HUDEP-2 (cell line): ENCODE measurements around the gene TSC22D1.

ENCODE experiments used
- DNase-seq, 76 experiments: peaks; one replicate each; lab custom pipeline; 2025; ENCODE audit not compliant: unreplicated experiment in 76 of 76; lab: John Stamatoyannopoulos, UW

Gene TSC22D1

GRCh38 chr13:44507639-44508038 lies 68.5 kb downstream of the TSC22D1 start:
- no peak for DNase-seq

DNA sequence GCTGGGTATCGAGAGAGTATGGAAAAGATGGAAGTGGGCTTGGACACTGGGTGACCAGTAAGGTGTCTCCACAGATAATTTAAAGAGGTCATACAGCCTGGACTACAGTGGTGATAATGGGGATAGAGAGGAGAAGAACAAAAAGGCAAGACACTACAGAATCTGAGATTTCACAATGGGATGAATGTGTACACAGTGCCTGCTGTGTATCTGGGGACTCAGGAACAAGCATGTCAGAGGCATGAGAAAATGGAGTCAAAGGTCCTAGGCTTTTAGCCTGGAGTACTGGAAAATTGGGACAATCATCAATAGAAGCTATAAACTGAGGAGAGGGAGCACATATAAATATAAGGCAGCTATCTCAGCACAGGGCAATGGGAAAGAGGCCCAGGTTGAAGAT lies 69.4 kb downstream of the TSC22D1 start:
- DNase-seq: no peak

DNA sequence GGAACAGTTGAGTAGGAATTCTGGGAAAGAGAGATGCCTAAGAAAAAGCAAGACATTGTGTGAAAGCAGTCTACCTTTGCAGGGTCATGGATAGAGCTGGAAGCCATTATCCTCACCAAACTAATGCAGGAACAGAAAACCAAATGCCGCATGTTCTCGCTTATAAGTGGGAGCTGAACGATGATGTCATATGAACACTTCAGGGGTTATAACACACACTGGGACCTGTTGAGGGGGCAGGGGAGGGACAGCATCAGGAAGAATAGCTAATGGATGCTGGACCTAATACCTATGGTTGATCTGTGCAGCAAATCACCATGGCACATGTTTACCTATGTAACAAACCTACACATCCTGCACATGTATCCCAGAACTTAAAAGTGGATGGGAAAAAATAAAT lies 69.9 kb downstream of the TSC22D1 start:
- no peak for DNase-seq

DNA sequence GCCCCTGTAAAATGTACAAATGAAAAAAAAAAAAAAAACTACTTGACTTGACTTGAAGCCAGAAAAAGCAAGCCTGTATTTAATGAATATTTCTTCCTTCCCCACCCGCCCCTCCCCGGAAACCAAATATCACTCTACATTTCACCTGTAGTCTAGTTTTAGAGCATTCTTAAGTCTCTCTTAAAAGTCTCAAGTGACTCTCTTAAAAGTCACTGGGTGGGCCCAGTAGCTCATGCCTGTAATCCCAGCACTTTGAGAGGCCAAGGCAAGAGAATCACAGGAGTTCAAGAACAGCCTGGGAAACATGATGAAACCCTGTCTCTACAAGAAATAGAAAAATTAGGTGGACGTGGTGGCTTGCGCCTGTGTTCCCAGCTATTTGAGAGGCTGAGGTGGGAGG lies 72.0 kb downstream of the TSC22D1 start:
- DNase-seq: no peak

GRCh38 chr13:44498969-44499368 lies 77.2 kb downstream of the TSC22D1 start:
- DNase-seq: peak in 7 of 76 experiments; percentile 0 to 21 (median 12)

GRCh38 chr13:44498502-44498901 lies 77.6 kb downstream of the TSC22D1 start:
- DNase-seq: no peak

- no peak for DNase-seq
Measured at GRCh38 chr13:44497801-44498200, 78.3 kb downstream of the TSC22D1 start.

- DNase-seq: no peak
Measured at GRCh38 chr13:44493213-44493812, 82.8 kb downstream of the TSC22D1 start.

DNA sequence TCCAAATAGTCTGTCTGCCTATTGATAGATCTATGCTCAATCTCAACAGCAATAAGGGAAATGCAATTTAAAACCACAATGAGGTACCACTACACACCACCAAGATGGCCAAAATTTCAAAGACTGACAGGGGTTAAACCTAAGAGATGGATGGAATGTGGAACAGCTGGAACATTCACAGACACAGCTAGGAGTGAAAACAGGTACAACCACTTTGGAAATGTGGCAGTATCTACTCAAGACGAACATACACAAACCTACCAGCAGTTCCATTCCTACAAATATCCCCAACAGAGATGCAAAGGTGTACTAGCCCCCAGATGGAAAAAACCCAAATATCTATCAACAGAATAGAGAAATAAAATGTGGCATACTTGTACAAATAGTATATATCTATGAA lies 86.4 kb downstream of the TSC22D1 start:
- no peak for DNase-seq

- no peak for DNase-seq
Measured at GRCh38 chr13:44487989-44488388, 88.1 kb downstream of the TSC22D1 start.

GRCh38 chr13:44484562-44485138 lies 91.5 kb downstream of the TSC22D1 start:
- DNase-seq: no peak

DNA sequence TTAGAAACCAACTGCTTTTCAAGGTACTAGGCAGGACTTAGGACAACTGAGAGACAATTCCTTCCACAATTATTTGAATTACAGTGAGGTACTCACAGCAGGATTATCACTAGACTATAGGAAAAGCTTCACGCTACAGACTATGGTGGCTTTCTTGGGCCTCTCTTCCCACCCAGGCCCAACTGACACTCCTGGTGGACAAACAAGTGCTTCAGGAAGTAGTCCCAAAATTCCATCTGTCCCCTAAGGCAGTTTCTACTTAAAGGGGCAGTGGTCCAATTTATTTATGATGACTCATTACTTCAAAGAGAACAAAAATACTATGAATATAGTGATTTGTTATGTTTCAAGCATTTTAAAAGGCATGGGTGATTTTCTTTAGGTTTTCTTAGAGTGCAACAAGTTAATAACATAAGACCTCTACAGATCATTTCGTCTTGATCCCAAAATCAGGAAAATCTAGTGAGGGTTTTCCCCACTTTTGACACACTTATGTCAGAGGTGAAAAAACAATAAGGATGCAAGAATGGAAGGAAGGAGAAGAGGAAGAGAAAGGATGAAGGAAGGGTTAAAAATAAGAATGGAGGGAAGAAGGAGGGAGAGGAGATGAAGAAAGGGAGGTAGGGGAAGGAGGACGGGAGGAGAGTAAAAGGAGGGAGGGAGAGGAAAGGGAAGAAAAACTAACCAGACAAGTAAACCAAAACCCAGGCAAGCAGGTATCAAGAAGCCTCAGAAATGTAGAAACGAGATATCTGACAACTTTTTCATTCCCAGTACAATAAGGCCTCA lies 101.8 kb downstream of the TSC22D1 start:
- DNase-seq: no peak

- DNase-seq: peak in 2 of 76 experiments; percentile 3 to 25
Measured at GRCh38 chr13:44471686-44472085, 104.4 kb downstream of the TSC22D1 start.

GRCh38 chr13:44470638-44471562 lies 105.2 kb downstream of the TSC22D1 start:
- DNase-seq: peak in 15 of 76 experiments; percentile 1 to 44 (median 15)

- DNase-seq: no peak
Measured at GRCh38 chr13:44468874-44469273, 107.3 kb downstream of the TSC22D1 start.

DNA sequence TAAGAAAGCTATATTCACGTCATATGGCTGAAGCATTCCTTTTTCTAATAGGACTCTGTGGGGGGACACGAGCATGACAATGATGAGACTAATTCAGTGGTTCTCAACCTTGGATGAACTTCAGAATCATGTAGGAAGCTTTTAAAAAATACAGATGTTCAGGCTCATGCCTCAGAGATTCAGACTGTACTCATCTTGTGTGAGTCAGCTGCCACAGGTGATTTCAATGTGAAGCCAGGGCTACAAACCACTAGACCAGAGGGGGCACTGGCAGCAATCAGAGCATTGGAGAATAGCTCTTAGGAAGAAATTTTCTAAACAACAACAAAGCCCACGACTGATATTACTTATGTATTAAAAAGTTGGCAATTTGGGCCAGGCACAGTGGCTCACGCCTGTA lies 110.8 kb downstream of the TSC22D1 start:
- no peak for DNase-seq

- DNase-seq: no peak
Measured at GRCh38 chr13:44464471-44464870, 111.7 kb downstream of the TSC22D1 start.

GRCh38 chr13:44463759-44464158 lies 112.4 kb downstream of the TSC22D1 start:
- no peak for DNase-seq

DNA sequence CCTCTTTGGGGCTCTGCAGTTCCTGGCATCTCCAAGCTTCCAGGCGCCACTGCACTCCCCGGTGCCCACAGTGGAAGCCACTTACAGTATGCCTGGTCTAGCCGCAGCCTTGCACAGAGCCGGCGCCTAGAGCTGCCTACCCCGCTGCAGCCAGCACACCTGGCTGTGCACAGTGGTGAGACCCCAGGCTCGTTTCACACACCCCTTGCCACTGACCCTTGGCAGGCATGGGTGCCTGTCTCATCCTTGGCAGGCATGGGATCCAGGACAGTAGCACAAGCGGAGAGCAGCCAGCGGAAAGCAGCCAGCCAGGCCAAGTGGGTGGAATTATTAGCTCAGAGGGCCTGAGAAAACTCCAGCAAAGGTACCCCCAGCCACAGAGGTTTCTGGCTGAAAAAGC lies 116.5 kb downstream of the TSC22D1 start:
- no peak for DNase-seq

GRCh38 chr13:44458313-44458975 lies 117.7 kb downstream of the TSC22D1 start:
- DNase-seq: no peak
